ENCODE measurements around the gene CDC42EP2. TPM values are rescaled to one million over a fixed set of nuclear protein-coding genes. Genes with fewer than 3 reads are reported as not detected.

Gene CDC42EP2
- total RNA-seq, 1 donor from 2014 or later = 37.7 TPM

DNA sequence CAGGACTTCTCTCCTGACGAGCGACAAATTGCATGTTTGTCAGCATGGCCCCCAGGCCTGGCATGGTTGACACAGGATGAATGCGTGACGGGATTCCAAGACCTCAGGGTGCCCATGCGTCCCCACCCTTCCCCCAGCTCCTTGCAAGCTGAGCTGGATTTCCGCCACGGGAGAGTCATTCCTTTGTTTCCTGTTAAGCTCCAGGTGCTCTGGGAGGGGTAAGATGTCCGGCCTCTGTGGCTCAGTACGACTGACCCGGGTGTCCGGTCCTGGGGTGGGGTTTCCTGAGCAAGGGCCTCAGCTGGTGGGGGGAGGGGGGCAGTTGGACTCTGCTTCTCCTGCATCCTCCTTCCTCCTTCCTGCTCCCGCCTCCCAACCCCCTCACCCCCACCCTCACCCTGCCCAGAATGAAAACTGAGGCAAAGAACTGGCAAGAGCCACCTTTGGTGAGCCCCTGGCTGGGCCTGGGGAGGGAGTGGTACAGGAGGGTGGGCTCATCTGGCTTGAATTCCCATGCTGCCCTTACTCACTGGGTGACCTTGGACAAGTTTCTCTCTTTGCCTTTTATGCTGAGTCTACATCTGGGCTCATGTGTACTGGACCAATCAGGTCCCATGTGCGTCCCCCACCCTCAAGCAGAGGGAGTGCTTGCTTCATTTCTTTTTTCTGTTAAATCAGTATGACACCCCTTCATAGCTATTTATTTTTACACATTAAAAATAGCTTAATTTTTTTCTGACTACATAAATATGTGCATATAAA is 2.5 kb downstream of the CDC42EP2 start:
- H3K36me3 Mint-ChIP-seq (ENCODE audit: low read depth, unreplicated experiment) = peaks cover 3% of the 10 kb centered on the region
- H3K27me3 Mint-ChIP-seq (ENCODE audit: unreplicated experiment) = peaks cover 16% of the 10 kb centered on the region
- peak overlapping the region; percentile 93 for H3K4me3 Mint-ChIP-seq (ENCODE audit: unreplicated experiment)
- peak overlapping the region; percentile 93 for H3K27ac Mint-ChIP-seq (ENCODE audit: unreplicated experiment)
- peak; percentile 69 for DNase-seq (ENCODE audit: low spot score)
- TF ChIP-seq, protein P1, sequence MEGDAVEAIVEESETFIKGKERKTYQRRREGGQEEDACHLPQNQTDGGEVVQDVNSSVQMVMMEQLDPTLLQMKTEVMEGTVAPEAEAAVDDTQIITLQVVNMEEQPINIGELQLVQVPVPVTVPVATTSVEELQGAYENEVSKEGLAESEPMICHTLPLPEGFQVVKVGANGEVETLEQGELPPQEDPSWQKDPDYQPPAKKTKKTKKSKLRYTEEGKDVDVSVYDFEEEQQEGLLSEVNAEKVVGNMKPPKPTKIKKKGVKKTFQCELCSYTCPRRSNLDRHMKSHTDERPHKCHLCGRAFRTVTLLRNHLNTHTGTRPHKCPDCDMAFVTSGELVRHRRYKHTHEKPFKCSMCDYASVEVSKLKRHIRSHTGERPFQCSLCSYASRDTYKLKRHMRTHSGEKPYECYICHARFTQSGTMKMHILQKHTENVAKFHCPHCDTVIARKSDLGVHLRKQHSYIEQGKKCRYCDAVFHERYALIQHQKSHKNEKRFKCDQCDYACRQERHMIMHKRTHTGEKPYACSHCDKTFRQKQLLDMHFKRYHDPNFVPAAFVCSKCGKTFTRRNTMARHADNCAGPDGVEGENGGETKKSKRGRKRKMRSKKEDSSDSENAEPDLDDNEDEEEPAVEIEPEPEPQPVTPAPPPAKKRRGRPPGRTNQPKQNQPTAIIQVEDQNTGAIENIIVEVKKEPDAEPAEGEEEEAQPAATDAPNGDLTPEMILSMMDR (IDR thresholded peaks at IDR 0.05; ENCODE audit: unreplicated experiment) = no peak
- H3K4me1 Mint-ChIP-seq (ENCODE audit: unreplicated experiment) = peaks cover 33% of the 10 kb centered on the region
- H3K9me3 Mint-ChIP-seq (ENCODE audit: unreplicated experiment) = no peaks in the 10 kb centered on the region

DNA sequence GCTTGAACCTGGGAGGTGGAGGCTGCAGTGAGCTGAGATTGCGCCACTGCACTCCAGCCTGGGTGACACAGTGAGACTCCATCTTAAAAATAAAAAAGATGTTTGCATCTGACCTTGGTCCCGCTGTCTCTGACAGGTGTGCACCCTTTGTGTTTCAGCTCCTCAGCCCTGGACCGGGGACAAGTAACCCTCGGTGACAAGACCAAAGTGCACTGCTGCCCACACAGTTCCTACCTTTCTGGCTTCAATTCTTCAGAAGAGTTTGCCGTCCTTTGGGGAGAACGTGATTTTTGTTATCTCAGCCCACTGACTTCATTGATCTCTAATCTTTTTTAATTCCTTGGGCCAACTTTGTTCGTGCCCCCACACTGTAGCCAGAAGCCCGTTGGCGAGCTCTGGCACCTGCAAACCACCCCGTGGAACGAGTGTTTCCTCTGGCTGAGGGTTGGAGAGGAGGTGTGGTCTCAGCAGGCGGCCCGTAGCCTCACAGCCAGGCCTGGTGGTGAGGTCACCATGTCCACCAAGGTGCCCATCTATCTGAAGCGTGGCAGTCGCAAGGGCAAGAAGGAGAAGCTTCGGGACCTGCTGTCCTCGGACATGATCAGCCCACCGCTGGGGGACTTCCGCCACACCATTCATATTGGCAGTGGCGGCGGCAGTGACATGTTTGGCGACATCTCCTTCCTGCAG is 5.9 kb downstream of the CDC42EP2 start:
- TF ChIP-seq, protein P1 (IDR thresholded peaks at IDR 0.05; ENCODE audit: unreplicated experiment) = no peak
- Mint-ChIP-seq H3K27me3 (ENCODE audit: unreplicated experiment) (peaks cover 13% of the 10 kb centered on the region), H3K4me3 (ENCODE audit: unreplicated experiment) (peak overlapping the region; percentile 70), H3K27ac (ENCODE audit: unreplicated experiment) (no peak overlapping the region), H3K36me3 (ENCODE audit: low read depth, unreplicated experiment) (peaks cover 12% of the 10 kb centered on the region), H3K9me3 (ENCODE audit: unreplicated experiment) (no peaks in the 10 kb centered on the region), H3K4me1 (ENCODE audit: unreplicated experiment) (peaks cover 26% of the 10 kb centered on the region)
- no peak for DNase-seq (ENCODE audit: low spot score)

DNA sequence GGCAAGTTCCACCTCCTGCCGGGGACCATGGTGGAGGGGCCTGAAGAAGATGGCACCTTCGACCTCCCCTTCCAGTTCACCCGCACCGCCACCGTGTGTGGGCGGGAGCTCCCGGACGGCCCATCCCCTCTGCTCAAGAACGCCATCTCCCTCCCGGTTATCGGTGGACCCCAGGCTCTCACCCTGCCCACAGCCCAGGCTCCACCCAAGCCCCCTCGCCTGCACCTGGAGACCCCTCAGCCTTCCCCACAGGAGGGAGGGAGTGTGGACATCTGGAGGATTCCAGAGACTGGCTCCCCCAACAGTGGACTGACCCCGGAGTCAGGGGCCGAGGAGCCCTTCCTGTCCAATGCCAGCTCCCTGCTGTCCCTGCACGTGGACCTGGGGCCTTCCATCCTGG is 6.4 kb downstream of the CDC42EP2 start:
- TF ChIP-seq, protein P1 (IDR thresholded peaks at IDR 0.05; ENCODE audit: unreplicated experiment) = no peak
- no peaks in the 10 kb centered on the region for H3K9me3 Mint-ChIP-seq (ENCODE audit: unreplicated experiment)
- H3K4me1 Mint-ChIP-seq (ENCODE audit: unreplicated experiment) = peaks cover 23% of the 10 kb centered on the region
- H3K4me3 Mint-ChIP-seq (ENCODE audit: unreplicated experiment) = no peak overlapping the region
- H3K36me3 Mint-ChIP-seq (ENCODE audit: low read depth, unreplicated experiment) = peaks cover 12% of the 10 kb centered on the region
- no peak for DNase-seq (ENCODE audit: low spot score)
- H3K27ac Mint-ChIP-seq (ENCODE audit: unreplicated experiment) = no peak overlapping the region
- peaks cover 9% of the 10 kb centered on the region for H3K27me3 Mint-ChIP-seq (ENCODE audit: unreplicated experiment)

DNA sequence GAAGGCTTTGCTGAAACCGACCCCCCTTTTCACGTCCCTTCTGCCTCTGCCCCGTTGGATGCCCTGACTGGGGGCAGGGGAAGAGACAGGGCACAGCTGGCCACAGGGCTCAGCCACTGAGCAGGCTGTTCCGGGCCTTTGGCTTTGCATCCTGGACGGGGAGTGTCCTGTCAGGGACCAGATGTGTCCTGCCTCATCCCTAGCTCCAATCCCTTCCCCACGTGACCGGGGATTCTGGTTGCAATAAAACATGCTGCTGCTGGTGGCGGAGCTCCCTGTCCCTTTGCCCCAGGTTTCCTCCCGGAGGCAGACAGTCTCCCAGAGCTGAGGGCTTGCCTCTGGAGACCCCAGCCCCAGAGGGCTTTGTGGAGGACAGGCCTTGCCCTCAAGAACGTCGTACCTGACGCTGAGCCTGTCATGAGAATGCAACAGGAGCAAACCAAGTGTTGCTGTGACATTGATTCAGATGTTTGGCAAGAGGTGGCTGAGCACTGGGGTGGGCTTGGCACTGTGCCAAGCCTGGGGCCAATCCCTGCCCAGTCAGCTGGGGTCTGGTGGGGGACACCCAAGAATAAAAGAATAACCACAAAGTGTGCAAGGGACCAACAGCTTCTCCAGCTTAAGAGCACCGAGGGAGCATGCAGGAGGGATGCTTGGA is 7.3 kb downstream of the CDC42EP2 start:
- peaks cover 3% of the 10 kb centered on the region for H3K27me3 Mint-ChIP-seq (ENCODE audit: unreplicated experiment)
- no peaks in the 10 kb centered on the region for H3K9me3 Mint-ChIP-seq (ENCODE audit: unreplicated experiment)

More for the DNA sequence above, 7.3 kb downstream of the CDC42EP2 start:
- H3K36me3 Mint-ChIP-seq (ENCODE audit: low read depth, unreplicated experiment) = peaks cover 12% of the 10 kb centered on the region
- DNase-seq (ENCODE audit: low spot score) = no peak
- no peak overlapping the region for H3K4me3 Mint-ChIP-seq (ENCODE audit: unreplicated experiment)
- no peak overlapping the region for H3K27ac Mint-ChIP-seq (ENCODE audit: unreplicated experiment)
- TF ChIP-seq, protein P1 (IDR thresholded peaks at IDR 0.05; ENCODE audit: unreplicated experiment) = no peak
- peaks cover 14% of the 10 kb centered on the region for H3K4me1 Mint-ChIP-seq (ENCODE audit: unreplicated experiment)
